BLaER1 treated with 17β-estradiol and CSF1 and Interleukin-3, amounts not matched to agents 10 nM and 100 nM (cell line): Measurements from ENCODE around the gene POPDC3.
"Not testable (repeated sequence)": the region's sequence is repeated elsewhere in the genome, so short reads cannot be mapped to it uniquely, and the experiment has no call there.

Experiments
- H3K27ac ChIP-seq, 11 experiments: shearing (Covaris generic); formaldehyde crosslinking; 2 replicates each; pipeline ENCODE4 v1.8.1; 2022
- H3K27me3 ChIP-seq, 11 experiments: shearing (Covaris generic); formaldehyde crosslinking; 2 replicates each; pipeline ENCODE4 v1.8.1; 2022
- H3K36me3 ChIP-seq, 11 experiments: shearing (Covaris generic); formaldehyde crosslinking; 2 replicates each; pipeline ENCODE4 v1.8.1; 2022
- H3K4me1 ChIP-seq, 10 experiments: shearing (Covaris generic); formaldehyde crosslinking; 2 replicates each; pipeline ENCODE4 v1.8.1; 2022
- H3K4me2 ChIP-seq, 11 experiments: shearing (Covaris generic); formaldehyde crosslinking; 2 replicates each; pipeline ENCODE4 v1.8.1; 2022
- H3K4me3 ChIP-seq, 10 experiments: shearing (Covaris generic); formaldehyde crosslinking; 2 replicates each; pipeline ENCODE4 v1.8.1; 2022
- H3K9ac ChIP-seq, 11 experiments: shearing (Covaris generic); formaldehyde crosslinking; 2 replicates each; pipeline ENCODE4 v1.8.1; 2022
- H3K9me3 ChIP-seq, 11 experiments: shearing (Covaris generic); formaldehyde crosslinking; replicated peaks in 1 of 11; 2 replicates each; pipeline ENCODE4 v1.8.1; 2022
- H4K20me1 ChIP-seq, 11 experiments: shearing (Covaris generic); formaldehyde crosslinking; 2 replicates each; pipeline ENCODE4 v1.8.1; 2022
- Cebpa-rat ChIP-seq, 11 experiments: shearing (Covaris generic); IDR thresholded peaks; 2 replicates each; pipeline ENCODE4 v1.8.1; 2022

POPDC3 gene

GRCh38 chr6:105189026-105189820 is 9.4 kb upstream of the POPDC3 start:
- Histone ChIP-seq H3K27ac (no peak overlapping the region), H3K4me3 (no peak overlapping the region), H3K4me2 (no peak overlapping the region), H3K27me3 (no peaks in the 10 kb centered on the region), H3K4me1 (0 out of 20 replicates have a peak, but pooled peaks cover 0 to 4% (median 0%) of the 10 kb centered on the region in 10 experiments), H4K20me1 (no peaks in the 10 kb centered on the region), H3K9me3 (no peaks in the 10 kb centered on the region), H3K36me3 (no peaks in the 10 kb centered on the region), H3K9ac (no peak overlapping the region)
- no peak for TF ChIP-seq Cebpa-rat (IDR thresholded peaks at IDR 0.05)

GRCh38 chr6:105188251-105188650 is 8.4 kb upstream of the POPDC3 start:
- H3K27me3 ChIP-seq = no peaks in the 10 kb centered on the region
- no peak overlapping the region for H3K9ac ChIP-seq
- no peak for TF ChIP-seq Cebpa-rat (IDR thresholded peaks at IDR 0.05)
- no peaks in the 10 kb centered on the region for H3K36me3 ChIP-seq
- H3K4me3 ChIP-seq = no peak overlapping the region
- 0 out of 20 replicates have a peak, but pooled peaks cover 0 to 4% (median 0%) of the 10 kb centered on the region in 10 experiments for H3K4me1 ChIP-seq
- no peaks in the 10 kb centered on the region for H3K9me3 ChIP-seq
- H4K20me1 ChIP-seq = no peaks in the 10 kb centered on the region
- H3K4me2 ChIP-seq = no peak overlapping the region
- no peak overlapping the region for H3K27ac ChIP-seq

- Histone ChIP-seq H3K36me3 (no peaks in the 10 kb centered on the region), H3K4me1 (0 out of 20 replicates have a peak, but pooled peaks cover 0 to 4% (median 0%) of the 10 kb centered on the region in 10 experiments), H3K27ac (no peak overlapping the region), H3K9ac (no peak overlapping the region), H4K20me1 (no peaks in the 10 kb centered on the region), H3K9me3 (no peaks in the 10 kb centered on the region), H3K4me2 (no peak overlapping the region), H3K27me3 (peaks cover 1 to 15% (median 8%) of the 10 kb centered on the region in 11 experiments), H3K4me3 (no peak overlapping the region)
- TF ChIP-seq Cebpa-rat (IDR thresholded peaks at IDR 0.05) = no peak
These were observed 6.8 kb upstream of the POPDC3 start for GRCh38 chr6:105186576-105186975.

GRCh38 chr6:105184921-105185320 is 5.1 kb upstream of the POPDC3 start:
- H4K20me1 ChIP-seq = no peaks in the 10 kb centered on the region; a peak in 1 of 22 replicates
- no peaks in the 10 kb centered on the region for H3K4me1 ChIP-seq
- H3K4me3 ChIP-seq = no peak overlapping the region
- H3K9me3 ChIP-seq = peaks cover 0 to 4% (median 0%) of the 10 kb centered on the region in 11 experiments; a peak in 2 of 22 replicates
- no peak overlapping the region for H3K27ac ChIP-seq
- no peak overlapping the region for H3K4me2 ChIP-seq
- H3K9ac ChIP-seq = no peak overlapping the region
- H3K36me3 ChIP-seq = no peaks in the 10 kb centered on the region
- no peak for TF ChIP-seq Cebpa-rat (IDR thresholded peaks at IDR 0.05)
- peaks cover 18 to 31% (median 24%) of the 10 kb centered on the region in 11 experiments for H3K27me3 ChIP-seq

GRCh38 chr6:105181981-105182515 is 2.2 kb upstream of the POPDC3 start:
- Histone ChIP-seq H3K27ac (no peak overlapping the region), H3K9ac (no peak overlapping the region), H3K9me3 (peaks cover 0 to 15% (median 7%) of the 10 kb centered on the region in 11 experiments; a peak in 11 of 22 replicates), H4K20me1 (peaks cover 0 to 10% (median 0%) of the 10 kb centered on the region in 11 experiments; a peak in 2 of 22 replicates), H3K36me3 (no peaks in the 10 kb centered on the region), H3K4me1 (peaks cover 0 to 5% (median 2%) of the 10 kb centered on the region in 10 experiments; a peak in 6 of 20 replicates), H3K4me3 (no peak overlapping the region), H3K4me2 (no peak overlapping the region), H3K27me3 (peaks cover 45 to 60% (median 52%) of the 10 kb centered on the region in 11 experiments)
- no peak for TF ChIP-seq Cebpa-rat (IDR thresholded peaks at IDR 0.05)

GRCh38 chr6:105178636-105179035 is 1.2 kb downstream of the POPDC3 start:
- H3K9ac ChIP-seq = no peak overlapping the region
- TF ChIP-seq Cebpa-rat (IDR thresholded peaks at IDR 0.05) = no peak
- H3K4me3 ChIP-seq = no peak overlapping the region
- peaks cover 0 to 10% (median 0%) of the 10 kb centered on the region in 11 experiments; a peak in 2 of 22 replicates for H4K20me1 ChIP-seq
- H3K27ac ChIP-seq = no peak overlapping the region
- H3K36me3 ChIP-seq = no peaks in the 10 kb centered on the region
- H3K9me3 ChIP-seq = peaks cover 0 to 15% (median 7%) of the 10 kb centered on the region in 11 experiments; a peak in 11 of 22 replicates
- H3K4me2 ChIP-seq = no peak overlapping the region
- peaks cover 45 to 67% (median 52%) of the 10 kb centered on the region in 11 experiments for H3K27me3 ChIP-seq
- peaks cover 0 to 5% (median 2%) of the 10 kb centered on the region in 10 experiments; a peak in 6 of 20 replicates for H3K4me1 ChIP-seq

GRCh38 chr6:105178110-105178509 is 1.7 kb downstream of the POPDC3 start:
- Histone ChIP-seq H4K20me1 (peaks cover 0 to 10% (median 0%) of the 10 kb centered on the region in 11 experiments; a peak in 2 of 22 replicates), H3K27me3 (peaks cover 45 to 67% (median 52%) of the 10 kb centered on the region in 11 experiments), H3K9ac (no peak overlapping the region), H3K27ac (no peak overlapping the region), H3K4me1 (peaks cover 0 to 5% (median 2%) of the 10 kb centered on the region in 10 experiments; a peak in 6 of 20 replicates), H3K4me2 (no peak overlapping the region), H3K36me3 (no peaks in the 10 kb centered on the region), H3K9me3 (peaks cover 0 to 15% (median 7%) of the 10 kb centered on the region in 11 experiments; a peak in 11 of 22 replicates), H3K4me3 (no peak overlapping the region)
- no peak for TF ChIP-seq Cebpa-rat (IDR thresholded peaks at IDR 0.05)

GRCh38 chr6:105177556-105177955 is 2.3 kb downstream of the POPDC3 start:
- H3K27ac ChIP-seq = no peak overlapping the region
- H4K20me1 ChIP-seq = peaks cover 0 to 10% (median 0%) of the 10 kb centered on the region in 11 experiments; a peak in 2 of 22 replicates
- H3K36me3 ChIP-seq = no peaks in the 10 kb centered on the region
- H3K9ac ChIP-seq = no peak overlapping the region
- peaks cover 0 to 5% (median 2%) of the 10 kb centered on the region in 10 experiments; a peak in 6 of 20 replicates for H3K4me1 ChIP-seq
- TF ChIP-seq Cebpa-rat (IDR thresholded peaks at IDR 0.05) = no peak
- H3K4me2 ChIP-seq = no peak overlapping the region
- H3K27me3 ChIP-seq = peaks cover 45 to 61% (median 52%) of the 10 kb centered on the region in 11 experiments
- peaks cover 0 to 15% (median 7%) of the 10 kb centered on the region in 11 experiments; a peak in 11 of 22 replicates for H3K9me3 ChIP-seq
- H3K4me3 ChIP-seq = no peak overlapping the region

GRCh38 chr6:105174512-105174911 is 5.3 kb downstream of the POPDC3 start:
- peaks cover 0 to 8% (median 0%) of the 10 kb centered on the region in 11 experiments; a peak in 2 of 22 replicates for H4K20me1 ChIP-seq
- H3K36me3 ChIP-seq = no peaks in the 10 kb centered on the region
- H3K4me3 ChIP-seq = no peak overlapping the region
- no peak overlapping the region for H3K9ac ChIP-seq
- H3K27ac ChIP-seq = no peak overlapping the region
- H3K4me2 ChIP-seq = no peak overlapping the region
- TF ChIP-seq Cebpa-rat (IDR thresholded peaks at IDR 0.05) = no peak
- H3K9me3 ChIP-seq = peaks cover 0 to 10% (median 4%) of the 10 kb centered on the region in 11 experiments; a peak in 10 of 22 replicates
- H3K27me3 ChIP-seq = peaks cover 23 to 31% (median 24%) of the 10 kb centered on the region in 11 experiments
- peaks cover 0 to 3% (median under 1%) of the 10 kb centered on the region in 10 experiments; a peak in 6 of 20 replicates for H3K4me1 ChIP-seq

- H3K27ac ChIP-seq, H4K20me1 ChIP-seq, H3K9ac ChIP-seq, H3K36me3 ChIP-seq, H3K4me3 ChIP-seq, H3K4me2 ChIP-seq, H3K9me3 ChIP-seq, H3K4me1 ChIP-seq: not testable (repeated sequence)
- H3K27me3 ChIP-seq = peaks cover 3 to 11% (median 4%) of the 10 kb centered on the region in 11 experiments
These were observed 7.3 kb downstream of the POPDC3 start for GRCh38 chr6:105172515-105172914.
